ENCODE measurements around the gene PCDHGA10.
"Not testable (repeated sequence)": the region's sequence is repeated elsewhere in the genome, so short reads cannot be mapped to it uniquely, and the experiment has no call there.

Gene PCDHGA10

DNA sequence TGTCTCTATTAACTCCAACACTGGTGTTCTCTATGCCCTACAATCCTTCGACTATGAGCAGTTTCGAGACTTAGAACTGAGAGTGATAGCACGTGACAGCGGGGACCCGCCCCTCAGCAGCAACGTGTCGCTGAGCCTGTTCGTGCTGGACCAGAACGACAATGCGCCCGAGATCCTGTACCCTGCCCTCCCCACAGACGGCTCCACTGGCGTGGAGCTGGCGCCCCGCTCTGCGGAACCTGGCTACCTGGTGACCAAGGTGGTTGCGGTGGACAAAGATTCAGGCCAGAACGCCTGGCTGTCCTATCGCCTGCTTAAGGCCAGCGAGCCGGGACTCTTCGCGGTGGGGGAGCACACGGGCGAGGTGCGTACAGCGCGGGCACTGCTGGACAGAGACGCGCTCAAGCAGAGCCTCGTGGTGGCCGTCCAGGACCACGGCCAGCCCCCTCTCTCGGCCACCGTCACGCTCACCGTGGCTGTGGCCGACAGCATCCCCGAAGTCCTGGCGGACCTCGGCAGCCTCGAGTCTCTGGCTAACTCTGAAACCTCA is 10.0 kb downstream of the PCDHGA10 start:
- no peak for DNase-seq

GRCh38 chr5:141427783-141428426 is 15.1 kb downstream of the PCDHGA10 start:
- no peak for DNase-seq

GRCh38 chr5:141430332-141431113 is 17.7 kb downstream of the PCDHGA10 start, which contains the start of gene PCDHGA12:
Gene PCDHGA12, plus strand, starts transcription at chr5:141430507. Its CDS starts 253 bp downstream, at chr5:141430760.
- no peak for DNase-seq

GRCh38 chr5:141431286-141431685 is 18.5 kb downstream of the PCDHGA10 start:
- DNase-seq: no peak

GRCh38 chr5:141432308-141432707 is 19.5 kb downstream of the PCDHGA10 start:
- not testable (repeated sequence) for DNase-seq

GRCh38 chr5:141432726-141433125 is 19.9 kb downstream of the PCDHGA10 start:
- DNase-seq: not testable (repeated sequence)

DNA sequence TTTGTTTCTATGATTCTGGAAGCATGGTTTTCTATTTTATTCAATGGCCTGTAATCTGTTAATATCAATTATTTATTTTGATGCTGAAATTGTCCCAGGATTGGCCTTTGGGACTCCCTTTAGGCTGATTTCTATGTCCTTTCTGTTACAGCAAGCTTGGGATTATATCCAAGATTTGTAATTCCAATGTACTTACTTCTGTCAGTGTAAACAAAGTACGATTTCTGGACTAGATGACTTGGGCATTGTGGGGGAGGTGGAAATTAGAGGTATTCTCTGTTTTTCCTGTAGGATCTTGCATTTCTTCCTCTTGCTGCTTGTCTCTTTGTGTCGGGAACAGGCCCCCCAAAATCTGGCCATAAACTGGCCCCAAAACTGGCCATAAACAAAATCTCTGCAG is 21.2 kb downstream of the PCDHGA10 start:
- no peak for DNase-seq

DNA sequence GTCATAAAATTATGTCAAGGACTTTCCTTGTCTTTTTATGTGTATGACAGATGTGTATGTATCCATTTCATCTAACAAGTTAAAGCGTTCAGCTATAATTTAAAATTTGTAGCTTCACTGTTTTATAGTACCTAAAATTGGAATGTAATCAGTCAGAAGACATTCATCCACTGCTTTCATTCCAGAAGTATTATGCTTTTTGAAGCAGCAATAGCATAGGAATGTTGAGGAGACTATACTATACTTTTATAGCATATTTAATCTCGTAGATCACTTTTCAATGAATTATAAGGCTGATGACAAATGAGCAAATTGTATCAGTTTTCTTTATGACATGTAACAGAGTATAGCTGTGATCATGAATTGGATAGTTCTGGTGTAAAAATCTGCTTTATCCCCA is 24.4 kb downstream of the PCDHGA10 start:
- no peak for DNase-seq

DNA sequence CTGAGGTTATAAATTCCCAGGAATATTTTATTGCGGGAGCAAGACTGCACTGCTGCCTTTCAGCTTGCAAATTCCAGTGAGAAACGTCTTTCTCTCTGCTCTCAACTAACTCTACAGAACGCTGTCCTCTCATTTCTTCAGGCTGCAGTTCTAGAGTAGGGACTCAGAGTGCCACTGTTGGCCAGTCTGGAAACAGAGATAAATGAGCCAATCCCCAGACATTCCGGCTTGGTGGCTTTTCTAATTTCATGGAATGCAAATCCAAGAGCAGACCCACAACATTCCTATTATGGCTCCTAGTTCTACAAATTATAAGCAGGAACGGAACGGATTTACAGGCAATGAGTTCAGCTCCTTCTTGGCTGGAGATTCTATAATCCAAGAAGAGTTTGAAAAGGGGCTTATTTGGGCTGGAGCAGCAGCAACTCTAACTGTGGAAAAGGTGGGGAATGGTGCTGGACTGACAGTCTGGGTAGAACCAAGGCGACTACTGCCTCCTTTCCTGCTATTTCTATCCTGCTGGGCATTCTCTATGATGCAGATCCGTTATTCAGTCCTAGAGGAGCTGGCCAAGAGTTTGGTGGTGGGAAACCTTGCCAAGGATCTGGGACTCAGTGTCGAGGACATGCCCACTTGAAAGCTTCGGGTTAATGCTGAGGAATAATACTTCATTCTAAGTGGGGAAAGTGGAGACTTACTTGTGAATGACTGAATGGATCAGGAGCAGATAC is 26.8 kb downstream of the PCDHGA10 start:
- no peak for DNase-seq

GRCh38 chr5:141440341-141440740 is 27.6 kb downstream of the PCDHGA10 start:
- no peak for DNase-seq

GRCh38 chr5:141441571-141442170 is 28.9 kb downstream of the PCDHGA10 start:
- DNase-seq: no peak

- DNase-seq: no peak
Observed at GRCh38 chr5:141465351-141465750, 52.6 kb downstream of the PCDHGA10 start.
